Fibroblast of gingiva (primary cell): ENCODE data around the gene JPH4.
"Not testable (repeated sequence)": the region's sequence is repeated elsewhere in the genome, so short reads cannot be mapped to it uniquely, and the experiment has no call there.

Experiments
- DNase-seq: peaks from one replicate; pipeline ENCODE4 v3.0.0-alpha.2; 2011; ENCODE audit warnings: low read depth

The JPH4 gene

GRCh38 chr14:23578560-23579310 is at the start of gene JPH4:
Gene JPH4, minus strand, starts transcription at chr14:23578790. Its CDS starts 1,337 bp downstream, at chr14:23577453.
- DNase-seq, result no peak

- no peak for DNase-seq
These were observed 49.4 kb upstream of the JPH4 start for GRCh38 chr14:23627961-23628360.

- no peak for DNase-seq
These were observed 48.4 kb upstream of the JPH4 start for GRCh38 chr14:23626946-23627345.

GRCh38 chr14:23624830-23625404 is 46.3 kb upstream of the JPH4 start:
- no peak for DNase-seq

GRCh38 chr14:23623962-23624361 is 45.4 kb upstream of the JPH4 start:
- DNase-seq, result no peak

GRCh38 chr14:23622990-23623389 is 44.4 kb upstream of the JPH4 start:
- no peak for DNase-seq

- DNase-seq, result no peak
These were observed 43.5 kb upstream of the JPH4 start for GRCh38 chr14:23621932-23622730.

GRCh38 chr14:23621204-23621931 is 42.8 kb upstream of the JPH4 start:
- no peak for DNase-seq

GRCh38 chr14:23620177-23620702 is 41.6 kb upstream of the JPH4 start:
- no peak for DNase-seq

- no peak for DNase-seq
These were observed 39.9 kb upstream of the JPH4 start for GRCh38 chr14:23618415-23618988.

- DNase-seq, result no peak
These were observed 38.9 kb upstream of the JPH4 start for GRCh38 chr14:23617539-23617938.

GRCh38 chr14:23615856-23616255 is 37.3 kb upstream of the JPH4 start:
- DNase-seq, result no peak

GRCh38 chr14:23614395-23614828 is 35.8 kb upstream of the JPH4 start:
- no peak for DNase-seq

- DNase-seq, result no peak
These were observed 34.9 kb upstream of the JPH4 start for GRCh38 chr14:23613242-23614070.

GRCh38 chr14:23612802-23613201 is 34.2 kb upstream of the JPH4 start:
- DNase-seq, result no peak

- DNase-seq, result no peak
These were observed 33.8 kb upstream of the JPH4 start for GRCh38 chr14:23612354-23612732.

- DNase-seq, result no peak
These were observed 32.3 kb upstream of the JPH4 start for GRCh38 chr14:23610815-23611289.

GRCh38 chr14:23610090-23610814 is 31.7 kb upstream of the JPH4 start:
- DNase-seq, result no peak

- DNase-seq, result not testable (repeated sequence)
These were observed 31.0 kb upstream of the JPH4 start for GRCh38 chr14:23609411-23610089.
